ENCODE data around the gene PTGER3. TPM values are rescaled to one million over a fixed set of nuclear protein-coding genes. Genes with fewer than 3 reads are reported as not detected.
"Not testable (repeated sequence)": the region's sequence is repeated elsewhere in the genome, so short reads cannot be mapped to it uniquely, and the experiment has no call there.

PTGER3 gene
- total RNA-seq, 4 donors from 2014 or later, result 0.12 to 1.5 (median 0.29) TPM; not detected in 1

GRCh38 chr1:70945251-70945650 is 102.4 kb downstream of the PTGER3 start:
- no peak for ATAC-seq
- H3K27me3 ChIP-seq, result no peaks in the 10 kb centered on the region
- no peak overlapping the region for H3K4me3 ChIP-seq
- DNase-seq, result no peak
- in situ Hi-C loops (cut with MboI; ENCODE audit: low sequenced_read_pairs in 4 of 4), result no loop called here
- H3K27ac ChIP-seq, result no peak overlapping the region
- no peaks in the 10 kb centered on the region for H3K4me1 ChIP-seq
- no peaks in the 10 kb centered on the region for H3K36me3 ChIP-seq
- intact Hi-C loops (cut with DNase I; ENCODE audit: low total_unique reads), result no loop called here
- H3K9me3 ChIP-seq, result no peaks in the 10 kb centered on the region
- no peak for TF ChIP-seq POLR2A (IDR thresholded peaks at IDR 0.05)
- TF ChIP-seq CTCF (IDR thresholded peaks at IDR 0.05 in 4 of 5, conservative IDR thresholded peaks at IDR 0.05 in 1 of 5), result no peak

GRCh38 chr1:70941563-70941962 is 106.1 kb downstream of the PTGER3 start:
- no peaks in the 10 kb centered on the region for H3K9me3 ChIP-seq
- TF ChIP-seq POLR2A (IDR thresholded peaks at IDR 0.05) (no peak), CTCF (IDR thresholded peaks at IDR 0.05 in 4 of 5, conservative IDR thresholded peaks at IDR 0.05 in 1 of 5) (no peak)
- ATAC-seq, result no peak
- DNase-seq, result no peak
- no peaks in the 10 kb centered on the region for H3K27me3 ChIP-seq
- no peak overlapping the region for H3K27ac ChIP-seq
- intact Hi-C loops (cut with DNase I; ENCODE audit: low total_unique reads), result no loop called here
- H3K4me3 ChIP-seq, result no peak overlapping the region
- no peaks in the 10 kb centered on the region for H3K4me1 ChIP-seq
- in situ Hi-C loops (cut with MboI; ENCODE audit: low sequenced_read_pairs in 4 of 4), result no loop called here
- H3K36me3 ChIP-seq, result no peaks in the 10 kb centered on the region

- in situ Hi-C loops (cut with MboI; ENCODE audit: low sequenced_read_pairs in 4 of 4); H3K27ac ChIP-seq; intact Hi-C loops (cut with DNase I; ENCODE audit: low total_unique reads); ATAC-seq; H3K27me3 ChIP-seq; H3K36me3 ChIP-seq; DNase-seq; H3K4me1 ChIP-seq; H3K9me3 ChIP-seq; H3K4me3 ChIP-seq: not testable (repeated sequence)
Measured at GRCh38 chr1:70940398-70940797, 107.2 kb downstream of the PTGER3 start.

GRCh38 chr1:70934194-70934961 is 113.2 kb downstream of the PTGER3 start:
- DNase-seq (no peak), ATAC-seq (no peak)
- in situ Hi-C loops (cut with MboI; ENCODE audit: low sequenced_read_pairs in 4 of 4), result no loop called here
- Histone ChIP-seq H3K27me3 (no peaks in the 10 kb centered on the region), H3K9me3 (no peaks in the 10 kb centered on the region), H3K36me3 (no peaks in the 10 kb centered on the region), H3K27ac (no peak overlapping the region), H3K4me3 (no peak overlapping the region), H3K4me1 (no peaks in the 10 kb centered on the region)
- TF ChIP-seq CTCF (IDR thresholded peaks at IDR 0.05 in 4 of 5, conservative IDR thresholded peaks at IDR 0.05 in 1 of 5) (no peak), POLR2A (IDR thresholded peaks at IDR 0.05) (no peak)
- intact Hi-C loops (cut with DNase I; ENCODE audit: low total_unique reads), result no loop called here

- in situ Hi-C loops (cut with MboI; ENCODE audit: low sequenced_read_pairs in 4 of 4), result no loop called here
- Histone ChIP-seq H3K27me3 (no peaks in the 10 kb centered on the region), H3K4me1 (no peaks in the 10 kb centered on the region), H3K27ac (no peak overlapping the region), H3K4me3 (no peak overlapping the region), H3K9me3 (no peaks in the 10 kb centered on the region), H3K36me3 (no peaks in the 10 kb centered on the region)
- intact Hi-C loops (cut with DNase I; ENCODE audit: low total_unique reads), result no loop called here
- no peak for ATAC-seq
- no peak for DNase-seq
- TF ChIP-seq POLR2A (IDR thresholded peaks at IDR 0.05) (no peak), CTCF (IDR thresholded peaks at IDR 0.05 in 4 of 5, conservative IDR thresholded peaks at IDR 0.05 in 1 of 5) (no peak)
Measured at GRCh38 chr1:70930062-70930461, 117.6 kb downstream of the PTGER3 start.

Data from gastrocnemius medialis (tissue), 4 donors.